SK-MEL-5 (cell line): ENCODE measurements around the gene RBMS1. TPM values are rescaled to one million over a fixed set of nuclear protein-coding genes. Genes with fewer than 3 reads are reported as not detected.

Experiments used
- DNase-seq: peaks from one replicate; pipeline ENCODE4 v3.0.0-alpha.2; 2016; ENCODE audit warnings: low read depth, low spot score
- in situ Hi-C: cut with HindIII; loops from 2 replicates; pipeline ENCODE4 v1.10.0; 2016; ENCODE audit warnings: low sequenced_read_pairs, high pct_unique_total_duplicates, low pct_unique_long_range_greater_than_20kb
- total RNA-seq: library from RNA; depleted of rRNA; stranded (reverse); fragments of >200 nt; shearing (Covaris generic); gene quantifications from 2 replicates; pipeline ENCODE4 v1.2.3, GENCODE V29; 2014

Gene RBMS1
- total RNA-seq, 1 experiment from 2014 or later: 56.8 TPM

DNA sequence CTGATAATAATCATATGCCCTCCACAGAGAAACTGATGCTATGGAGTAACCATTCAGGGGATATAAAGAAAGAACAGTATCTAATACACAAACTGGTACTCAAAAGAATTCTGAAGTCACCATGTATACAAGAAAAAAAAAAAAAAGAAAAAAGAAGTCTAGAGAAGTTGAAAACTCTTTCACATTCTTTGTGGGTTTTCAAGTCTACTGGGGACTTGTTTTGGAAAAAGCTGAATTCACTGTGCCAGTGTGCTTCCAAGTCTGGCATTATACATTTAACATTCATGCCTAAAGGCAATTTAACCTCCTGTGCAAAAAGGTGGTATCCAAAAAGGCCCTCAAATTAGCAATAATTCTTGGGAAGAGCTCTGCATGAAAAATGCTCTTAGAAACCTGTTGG, 198.7 kb downstream of the RBMS1 start:
- in situ Hi-C loops: no loop called here
- DNase-seq: no peak

DNA sequence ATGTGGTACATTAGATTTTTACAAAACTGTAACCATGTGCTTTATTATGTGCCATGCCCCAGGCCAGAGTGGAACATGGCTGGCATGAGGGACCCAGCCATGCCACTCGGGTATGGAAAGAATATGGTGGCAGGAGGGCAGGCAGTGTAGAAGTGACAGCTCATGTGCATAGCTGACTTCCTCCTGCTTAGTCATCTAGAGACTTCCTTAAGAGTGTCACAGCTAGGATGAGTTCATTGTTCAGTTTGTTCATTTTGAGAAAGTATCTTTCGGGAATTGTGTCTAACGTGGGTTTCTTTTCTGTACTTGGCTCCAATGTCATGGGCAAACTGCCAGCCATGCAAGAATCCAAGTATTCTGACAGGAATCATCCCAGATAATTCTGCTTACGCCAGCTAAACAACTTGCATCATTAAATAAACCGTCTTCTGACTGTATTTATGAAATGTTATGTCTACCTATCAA, 199.2 kb downstream of the RBMS1 start:
- in situ Hi-C loops: no loop called here
- DNase-seq: peak; percentile 32

DNA sequence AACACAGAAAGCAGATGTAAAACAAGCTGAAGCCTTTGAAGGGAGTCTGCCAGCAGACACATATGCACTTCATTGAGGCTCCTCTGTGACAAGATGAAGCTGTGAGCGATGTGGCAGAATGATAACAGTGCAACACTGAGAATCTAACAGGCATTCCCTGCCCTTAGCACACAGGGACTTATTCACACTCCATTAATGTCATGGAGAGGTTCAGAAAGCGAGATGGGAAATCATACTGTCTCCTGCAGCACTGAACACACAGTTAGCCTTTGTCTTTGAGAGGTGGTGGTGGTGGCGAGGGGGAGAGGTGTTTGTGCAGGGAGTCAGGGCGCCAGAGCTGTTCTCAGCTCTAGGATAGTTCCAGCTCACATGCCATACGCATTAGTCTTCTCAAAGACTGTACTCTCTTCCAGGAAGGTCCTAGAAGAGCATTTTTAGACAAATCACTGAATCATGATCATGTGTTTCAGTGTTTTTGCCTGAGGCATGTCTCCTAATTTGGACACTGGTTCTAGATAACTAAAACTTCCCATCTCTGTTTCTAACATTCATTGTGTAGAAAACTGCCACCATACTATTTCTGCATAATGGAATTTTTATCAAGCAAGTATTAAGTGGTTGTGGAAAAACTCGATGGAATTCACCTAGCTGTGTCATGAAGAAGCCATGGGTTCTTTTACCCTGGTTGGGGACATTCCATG, 200.1 kb downstream of the RBMS1 start:
- DNase-seq: peak; percentile 93
- in situ Hi-C loops: no loop called here

DNA sequence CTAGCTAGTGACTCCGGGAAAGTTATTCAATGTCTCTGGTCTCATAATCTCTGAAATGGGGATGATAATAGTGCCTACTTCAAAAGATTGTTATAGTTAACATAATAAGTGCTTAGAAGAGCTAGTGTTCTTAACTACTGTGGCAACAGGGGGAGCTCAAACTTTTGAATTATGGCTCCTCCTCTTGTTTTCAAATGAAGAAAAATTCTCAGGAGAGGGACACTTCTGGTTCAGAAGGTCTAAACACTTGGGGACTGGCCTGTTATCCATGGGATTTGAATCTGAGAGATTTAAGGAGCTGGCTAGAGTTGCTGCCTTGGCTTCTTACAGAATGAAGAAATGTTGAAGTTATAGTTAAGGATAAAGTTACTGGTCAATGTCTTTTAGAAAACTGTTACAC, 201.4 kb downstream of the RBMS1 start:
- DNase-seq: peak; percentile 63
- in situ Hi-C loops: no loop called here

DNA sequence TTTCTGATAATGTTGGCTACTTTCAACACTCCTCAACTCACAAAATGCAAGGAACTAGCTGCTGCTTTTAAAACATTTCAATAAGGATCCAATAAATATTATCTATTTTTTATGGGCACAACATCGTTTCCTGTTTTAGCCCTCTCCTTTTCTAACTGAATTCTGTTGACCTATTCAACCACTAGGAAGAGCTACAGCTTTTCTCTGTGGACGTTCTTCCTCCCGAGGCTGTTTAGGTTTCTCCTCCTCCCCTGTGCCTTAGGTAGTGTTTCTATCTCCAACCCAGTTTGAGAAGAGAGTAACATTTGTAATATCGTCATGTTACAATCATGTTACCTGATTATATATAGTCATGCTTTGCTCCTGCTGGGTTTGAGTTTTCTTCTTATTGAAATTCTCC, 202.2 kb downstream of the RBMS1 start:
- in situ Hi-C loops: no loop called here
- DNase-seq: peak; percentile 60

DNA sequence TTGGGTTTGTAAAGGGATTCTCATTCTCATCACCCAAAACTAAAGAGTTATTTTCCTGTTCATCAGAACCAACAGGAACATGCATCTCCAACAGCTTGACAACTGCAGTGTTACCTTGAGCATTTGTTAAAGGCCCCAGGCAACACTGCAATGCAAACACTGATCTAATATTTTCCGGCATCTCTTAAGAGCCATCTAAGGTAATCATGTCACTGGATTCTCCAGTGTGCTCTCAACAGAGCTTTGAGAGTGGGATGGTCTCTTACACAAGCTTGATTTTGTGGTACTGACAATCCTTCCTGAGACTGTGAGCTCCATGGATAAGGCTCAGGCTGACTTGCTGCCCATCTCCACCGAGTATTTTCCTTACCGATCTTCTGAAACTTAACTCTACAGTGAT, 203.0 kb downstream of the RBMS1 start:
- in situ Hi-C loops: no loop called here
- DNase-seq: no peak

DNA sequence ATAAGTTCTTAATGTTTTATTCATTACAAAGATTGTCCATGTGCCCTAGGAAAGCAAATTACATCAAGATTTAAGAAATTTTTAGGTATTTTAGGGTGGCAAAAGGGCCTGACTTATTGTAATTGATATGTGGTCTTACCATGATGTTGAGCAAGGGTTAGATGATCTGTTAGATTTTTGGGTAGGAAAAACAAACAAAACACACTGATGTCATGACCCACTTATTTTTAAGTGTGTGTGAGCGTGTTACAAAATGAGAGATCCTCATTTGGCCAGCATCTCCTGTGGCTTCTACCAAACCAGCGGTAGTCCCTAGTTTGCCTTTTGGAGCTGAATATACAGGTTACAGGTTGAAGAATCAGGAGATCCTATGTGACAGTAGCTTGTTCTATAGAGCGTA, 203.8 kb downstream of the RBMS1 start:
- no peak for DNase-seq
- in situ Hi-C loops: no loop called here

DNA sequence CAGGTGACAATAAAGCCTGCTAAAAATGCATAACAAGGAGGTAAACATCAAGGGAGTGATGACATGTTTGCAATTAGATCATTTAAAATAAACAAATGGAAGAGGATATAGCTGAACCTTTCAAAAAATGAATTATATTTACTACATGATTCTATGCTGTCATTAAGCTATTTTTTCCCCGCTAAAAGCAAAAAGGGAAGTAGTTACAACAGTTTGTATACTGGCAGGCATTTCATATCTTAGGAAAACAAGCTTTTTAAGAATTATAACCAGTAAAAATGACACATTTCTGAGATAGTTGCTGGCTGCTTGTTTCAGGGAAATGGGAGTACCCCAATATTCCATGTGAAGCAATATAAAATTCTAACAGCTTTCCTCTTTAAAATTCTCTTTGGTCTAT, 204.5 kb downstream of the RBMS1 start:
- in situ Hi-C loops: no loop called here
- no peak for DNase-seq

DNA sequence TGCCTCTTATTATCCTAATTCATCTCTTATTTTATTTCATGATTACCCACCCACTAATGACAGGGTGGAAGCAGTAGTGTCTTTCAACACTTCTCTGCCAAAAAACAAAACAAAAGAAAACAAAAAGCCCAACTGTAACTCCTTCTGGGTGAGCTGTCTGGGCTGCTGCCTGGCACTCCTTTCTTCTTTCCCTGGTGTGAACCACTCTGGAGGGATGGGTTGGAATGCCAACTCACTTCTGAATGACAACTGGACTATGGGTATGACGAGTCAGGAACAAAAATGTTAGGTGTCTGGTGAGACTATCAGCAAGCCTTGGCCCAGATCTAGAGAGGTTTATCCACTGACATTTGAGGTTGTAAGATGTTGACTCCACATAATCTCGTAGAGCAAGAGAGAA, 205.3 kb downstream of the RBMS1 start:
- DNase-seq: no peak
- in situ Hi-C loops: no loop called here

DNA sequence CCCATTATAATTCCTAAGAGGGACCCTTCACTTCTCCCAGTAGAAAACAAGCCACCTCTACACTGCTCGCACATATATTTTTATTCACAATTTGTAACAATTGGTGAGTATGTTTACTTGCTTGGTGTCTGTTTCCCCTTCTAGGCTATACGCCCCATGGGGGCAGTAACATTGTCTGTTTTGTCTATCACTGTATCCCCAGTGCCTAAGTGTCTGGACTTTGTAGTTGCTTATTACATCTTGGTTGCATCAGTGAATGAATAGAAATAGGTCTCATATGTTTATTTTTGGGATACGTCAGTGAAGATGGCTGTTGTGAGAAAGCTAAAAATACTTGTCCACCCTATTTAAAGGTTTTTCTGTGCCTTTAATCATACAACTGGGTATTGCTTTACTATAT, 206.1 kb downstream of the RBMS1 start:
- in situ Hi-C loops: no loop called here
- DNase-seq: no peak

DNA sequence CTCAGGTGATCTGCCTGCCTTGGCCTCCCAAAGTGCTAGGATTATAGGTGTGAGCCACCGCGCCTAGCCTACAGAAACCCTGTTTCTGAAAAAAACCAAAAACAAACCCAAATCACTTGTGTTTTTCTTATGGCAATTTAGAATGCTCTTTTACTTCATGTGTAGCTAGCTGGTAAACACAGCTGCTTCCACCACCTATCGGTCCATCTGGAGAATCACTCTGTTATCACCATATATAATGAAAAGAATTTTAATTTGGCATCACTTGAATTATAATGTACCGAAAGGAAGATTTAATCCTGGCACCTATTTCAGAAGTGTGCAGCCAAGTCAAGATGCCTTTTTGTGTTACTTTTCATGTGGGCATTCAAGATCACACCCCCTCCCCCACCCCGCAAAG, 207.1 kb downstream of the RBMS1 start:
- in situ Hi-C loops: no loop called here

DNA sequence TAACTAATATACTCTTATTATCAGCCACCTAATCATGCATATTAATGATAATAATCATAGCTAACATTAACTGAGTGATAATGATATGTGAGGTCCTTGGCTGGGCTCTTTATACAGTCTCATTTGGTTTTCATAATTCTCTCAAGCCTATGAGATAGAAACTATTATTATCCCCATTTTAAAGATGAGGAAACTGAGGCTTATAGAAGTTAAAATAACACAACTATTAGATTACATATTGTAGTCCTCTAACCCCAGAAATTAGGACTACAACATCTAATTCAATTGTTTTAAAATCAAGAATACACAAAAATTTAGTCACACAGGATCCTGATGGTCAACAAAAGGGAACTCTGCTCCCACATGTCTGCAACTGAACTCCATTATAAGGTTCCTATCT, 209.9 kb downstream of the RBMS1 start:
- DNase-seq: no peak
- in situ Hi-C loops: no loop called here

More for the DNA sequence above, 207.1 kb downstream of the RBMS1 start:
- DNase-seq: no peak

DNA sequence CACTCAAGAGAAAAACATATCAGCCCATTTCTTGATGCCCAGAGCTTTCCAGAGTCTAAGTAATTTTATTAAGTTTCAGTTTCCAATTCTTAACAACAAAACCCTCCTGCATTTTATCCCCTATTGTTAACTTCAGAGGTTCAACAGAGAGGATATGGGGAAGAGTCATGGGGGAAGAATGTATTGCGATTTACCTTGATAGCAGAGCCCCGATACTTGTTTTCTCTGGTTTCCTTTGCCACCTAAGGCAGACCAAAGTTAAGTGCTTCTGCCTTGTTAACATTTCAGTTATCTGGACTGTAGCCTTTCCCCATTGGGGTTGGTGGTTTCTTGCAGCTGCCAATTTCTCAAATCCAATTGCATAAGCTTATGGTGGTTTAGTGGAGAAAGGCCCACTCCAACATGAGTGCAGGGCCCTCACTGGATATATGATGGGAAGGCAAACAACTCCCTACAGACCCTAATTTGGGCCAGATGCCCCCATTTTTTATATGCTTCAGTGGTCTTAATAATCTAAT, 211.5 kb downstream of the RBMS1 start:
- DNase-seq: no peak
- in situ Hi-C loops: no loop called here

DNA sequence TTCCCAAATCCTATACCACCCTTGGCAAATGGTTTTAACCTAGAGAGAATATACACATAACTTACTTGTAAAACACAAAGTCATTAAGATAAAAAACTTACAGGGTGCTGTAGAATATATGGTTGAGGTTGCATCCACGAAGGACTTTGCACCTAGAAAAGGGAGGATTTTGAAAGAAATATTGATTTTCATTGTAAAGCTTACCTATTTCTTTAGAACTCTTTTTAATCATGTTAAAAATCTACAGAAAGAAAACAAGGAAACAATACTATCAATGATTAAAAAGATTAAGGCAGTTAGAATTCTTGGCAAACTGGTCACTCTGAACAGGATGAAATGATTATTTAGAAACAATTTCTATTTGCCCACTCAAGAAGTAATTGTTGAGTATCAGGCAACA, 212.4 kb downstream of the RBMS1 start:
- no peak for DNase-seq
- in situ Hi-C loops: no loop called here

DNA sequence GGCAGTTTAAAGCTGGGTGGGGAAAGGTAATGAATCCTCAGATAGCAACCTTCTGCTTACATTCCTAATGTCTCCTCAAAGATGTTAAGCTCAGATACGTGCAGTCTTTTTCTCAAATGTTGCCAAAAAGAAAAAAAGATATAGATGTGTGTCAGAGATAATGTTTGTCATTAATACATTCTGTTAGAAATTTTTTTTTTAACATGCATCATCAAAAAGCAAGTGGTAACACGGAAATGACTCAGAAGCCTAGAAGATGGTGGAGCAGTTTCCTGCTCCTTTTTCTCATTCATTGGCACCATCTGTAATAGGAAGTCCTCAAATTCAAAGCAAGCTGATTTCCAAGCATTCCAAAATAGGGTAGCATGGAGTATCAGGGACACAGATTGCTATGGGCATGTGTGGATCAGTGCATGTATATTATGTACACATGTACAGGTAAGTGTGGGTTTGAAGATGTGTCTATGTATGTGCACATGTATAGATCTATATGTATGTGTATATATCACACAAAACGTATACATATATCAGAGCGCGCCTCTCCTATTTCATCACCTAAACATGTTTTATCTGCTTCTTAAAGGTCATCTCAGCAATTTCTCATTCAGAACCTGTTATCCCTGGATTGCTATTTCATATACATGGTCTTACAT, 213.7 kb downstream of the RBMS1 start:
- in situ Hi-C loops: no loop called here

DNA sequence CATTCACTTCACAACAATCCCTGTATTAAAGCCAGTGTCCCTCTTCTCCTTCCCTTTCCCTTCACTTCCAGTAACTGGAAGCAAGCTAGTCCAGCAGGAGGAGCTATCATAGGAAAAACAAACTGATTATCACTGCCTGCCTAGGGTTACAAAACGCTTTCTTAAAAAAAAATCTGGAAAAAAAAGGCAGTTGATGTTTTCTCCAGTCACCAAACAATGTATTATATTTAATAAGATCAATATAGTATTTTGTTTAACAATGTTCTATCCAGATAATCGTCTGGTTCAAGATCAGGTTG, 214.8 kb downstream of the RBMS1 start:
- in situ Hi-C loops: no loop called here
- DNase-seq: peak; percentile 64

More for the DNA sequence above, 213.7 kb downstream of the RBMS1 start:
- DNase-seq: no peak

DNA sequence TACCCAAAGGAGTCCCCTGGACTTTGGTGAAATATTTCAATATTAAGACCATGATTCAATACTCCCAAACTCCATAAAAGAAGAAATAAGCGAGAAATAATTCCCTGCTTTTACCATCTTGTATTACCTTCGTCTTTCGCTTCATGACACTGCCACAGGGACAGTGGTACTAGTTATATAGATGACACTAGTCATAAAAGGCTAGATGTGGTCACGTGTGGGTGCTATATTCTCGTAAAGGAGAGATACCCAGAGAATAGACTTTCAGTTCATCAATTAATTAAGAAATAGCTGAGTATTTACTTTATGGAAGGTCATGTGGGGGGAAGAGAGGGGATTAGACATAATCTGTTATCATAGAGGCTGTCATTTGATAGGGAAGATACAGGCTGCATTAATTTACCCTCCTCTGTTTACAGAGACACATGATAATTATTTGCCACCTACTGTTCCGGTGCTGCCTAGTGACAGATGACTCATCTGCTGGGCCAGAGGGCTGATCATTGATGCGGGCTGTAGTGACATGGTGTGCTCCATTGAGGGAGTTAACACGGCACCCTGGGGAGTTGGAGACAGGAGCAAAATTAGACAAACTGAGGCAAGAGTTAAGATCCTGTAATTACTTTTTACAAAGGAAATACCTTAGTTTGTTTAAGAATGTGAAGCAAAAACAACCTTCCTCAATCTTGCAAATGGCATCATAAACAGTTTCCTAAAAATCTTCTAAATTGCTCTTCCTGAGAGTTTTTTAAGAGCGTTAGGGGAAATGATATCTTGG, 215.3 kb downstream of the RBMS1 start:
- in situ Hi-C loops: no loop called here

DNA sequence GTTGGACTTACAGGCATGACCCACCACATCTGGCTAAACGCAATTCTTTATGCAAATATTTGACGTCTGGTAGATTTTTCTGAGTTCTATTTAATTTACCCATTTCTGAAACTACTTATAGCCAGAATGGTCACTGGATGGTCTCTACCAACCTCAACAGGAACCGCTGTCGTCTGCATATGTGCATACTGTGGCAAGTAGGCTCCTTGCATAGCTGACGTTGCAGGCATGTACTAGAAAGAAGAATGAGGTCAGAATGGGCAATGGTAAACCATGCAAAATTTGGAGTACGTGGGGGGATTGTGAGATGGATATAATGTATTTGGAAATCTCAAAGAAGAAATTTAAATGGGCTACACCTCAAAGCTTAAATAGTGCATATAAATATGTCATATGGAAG, 216.5 kb downstream of the RBMS1 start:
- in situ Hi-C loops: no loop called here
- no peak for DNase-seq

More for the DNA sequence above, 215.3 kb downstream of the RBMS1 start:
- DNase-seq: peak; percentile 33

DNA sequence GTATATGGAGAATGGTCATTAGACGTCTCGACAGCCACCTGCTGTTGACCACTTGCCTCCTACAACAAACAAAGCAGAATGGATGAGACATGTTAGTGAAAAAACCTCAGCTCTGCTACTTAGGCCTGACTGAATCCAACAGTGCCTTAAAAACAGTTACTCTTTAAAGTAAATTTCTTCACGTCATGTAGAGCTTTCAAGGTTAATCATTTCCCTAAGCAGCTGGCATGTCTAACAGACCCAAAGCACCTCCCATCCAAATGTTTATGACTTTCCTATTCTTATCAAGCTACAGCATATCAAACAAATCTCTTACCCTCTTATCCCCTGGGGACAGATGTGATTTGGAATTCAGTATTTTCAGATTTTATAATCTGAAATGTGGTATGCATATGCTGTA, 218.0 kb downstream of the RBMS1 start:
- no peak for DNase-seq
- in situ Hi-C loops: no loop called here
